Measurements from ENCODE around the gene PPTC7. TPM values are rescaled to one million over a fixed set of nuclear protein-coding genes. Genes with fewer than 3 reads are reported as not detected.

The PPTC7 gene
- total and polyA plus RNA-seq, 2 of the 13 experiments (the other 11 are each of a cell fraction or from before 2014, with no cell fraction given) = 4.8 to 12.3 TPM

DNA sequence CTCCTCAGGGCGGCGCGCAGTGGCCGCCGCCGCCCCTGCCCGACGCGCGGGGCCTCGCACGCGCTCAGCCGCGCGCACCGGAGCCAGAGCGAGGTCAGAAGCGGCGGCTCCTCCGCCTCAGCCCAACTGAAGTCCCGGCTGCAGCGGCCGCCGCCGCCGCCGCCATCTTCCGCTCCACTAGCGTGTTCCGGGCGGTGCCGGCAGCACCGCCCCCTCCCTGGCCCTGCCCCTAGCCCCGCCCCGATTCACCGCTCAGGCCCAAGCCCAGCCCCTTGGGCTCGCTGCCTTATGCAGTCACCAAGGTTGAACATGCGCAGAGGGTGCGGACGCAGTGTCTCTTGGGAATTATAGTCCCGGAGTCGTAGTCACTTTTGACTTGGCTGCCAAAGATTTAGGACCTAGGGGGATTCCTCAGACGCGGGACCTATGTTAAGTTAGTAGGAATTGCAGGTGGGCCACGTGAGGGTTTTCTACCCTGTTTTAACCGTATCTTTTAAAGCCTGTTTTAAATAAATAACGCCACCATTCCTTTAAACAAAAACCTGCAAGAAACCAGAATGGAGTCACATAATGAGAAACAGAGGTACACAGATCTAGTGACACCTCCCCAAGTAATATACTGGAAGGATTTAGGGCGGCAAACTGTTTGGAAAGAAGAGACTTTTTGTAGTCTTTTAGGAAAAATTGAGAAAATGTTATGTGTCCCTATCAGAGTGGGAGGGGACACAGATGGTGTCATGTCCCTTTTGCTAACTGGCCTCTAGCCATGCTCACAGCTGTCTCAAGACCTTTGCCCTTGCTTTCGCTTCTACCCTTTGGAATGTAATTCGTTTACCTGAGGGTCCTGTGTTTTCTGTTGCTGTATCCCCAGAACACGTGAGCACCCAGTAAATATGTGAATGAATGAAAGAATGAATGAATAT, at the start of gene PPTC7 (continued):
- no peak for TF ChIP-seq PTBP1 (IDR thresholded peaks at IDR 0.05; ENCODE audit: low read depth, low read length, poor library complexity, severe bottlenecking)
- no peak for TF ChIP-seq HHEX (CRISPR knock-in tag; IDR thresholded peaks at IDR 0.05)
- TF ChIP-seq EHMT2 (IDR thresholded peaks at IDR 0.05; ENCODE audit: borderline replicate concordance, low read depth, low read length) = no peak
- no peak for TF ChIP-seq TSC22D2 (CRISPR knock-in tag; IDR thresholded peaks at IDR 0.05; ENCODE audit: borderline replicate concordance)
- TF ChIP-seq RXRB (CRISPR knock-in tag; IDR thresholded peaks at IDR 0.05; ENCODE audit: borderline replicate concordance) = peak; percentile 5; the same call in 1 of the 2 replicates
- no peak for TF ChIP-seq SYNCRIP (IDR thresholded peaks at IDR 0.05; ENCODE audit: insufficient read depth, low read depth, low read length)
- TF ChIP-seq TAF15 (IDR thresholded peaks at IDR 0.05; ENCODE audit: low read depth, low read length, poor library complexity, severe bottlenecking) = no peak
- TF ChIP-seq ZBTB20 (CRISPR knock-in tag; IDR thresholded peaks at IDR 0.05; ENCODE audit: borderline replicate concordance, low read depth) = no peak
- TF ChIP-seq TAF1 (CRISPR knock-in tag; IDR thresholded peaks at IDR 0.05) = peak; percentile 36; the same call in 1 of the 2 replicates
- no peak for TF ChIP-seq NR3C1 (CRISPR knock-in tag; IDR thresholded peaks at IDR 0.05)
- no peak; the same call in 1 of the 2 replicates for TF ChIP-seq ZNF710 (CRISPR knock-in tag; IDR thresholded peaks at IDR 0.05; ENCODE audit: borderline replicate concordance)
- TF ChIP-seq MYC (CRISPR knock-in tag; IDR thresholded peaks at IDR 0.05; ENCODE audit: borderline replicate concordance) = no peak
- TF ChIP-seq, protein P1, sequence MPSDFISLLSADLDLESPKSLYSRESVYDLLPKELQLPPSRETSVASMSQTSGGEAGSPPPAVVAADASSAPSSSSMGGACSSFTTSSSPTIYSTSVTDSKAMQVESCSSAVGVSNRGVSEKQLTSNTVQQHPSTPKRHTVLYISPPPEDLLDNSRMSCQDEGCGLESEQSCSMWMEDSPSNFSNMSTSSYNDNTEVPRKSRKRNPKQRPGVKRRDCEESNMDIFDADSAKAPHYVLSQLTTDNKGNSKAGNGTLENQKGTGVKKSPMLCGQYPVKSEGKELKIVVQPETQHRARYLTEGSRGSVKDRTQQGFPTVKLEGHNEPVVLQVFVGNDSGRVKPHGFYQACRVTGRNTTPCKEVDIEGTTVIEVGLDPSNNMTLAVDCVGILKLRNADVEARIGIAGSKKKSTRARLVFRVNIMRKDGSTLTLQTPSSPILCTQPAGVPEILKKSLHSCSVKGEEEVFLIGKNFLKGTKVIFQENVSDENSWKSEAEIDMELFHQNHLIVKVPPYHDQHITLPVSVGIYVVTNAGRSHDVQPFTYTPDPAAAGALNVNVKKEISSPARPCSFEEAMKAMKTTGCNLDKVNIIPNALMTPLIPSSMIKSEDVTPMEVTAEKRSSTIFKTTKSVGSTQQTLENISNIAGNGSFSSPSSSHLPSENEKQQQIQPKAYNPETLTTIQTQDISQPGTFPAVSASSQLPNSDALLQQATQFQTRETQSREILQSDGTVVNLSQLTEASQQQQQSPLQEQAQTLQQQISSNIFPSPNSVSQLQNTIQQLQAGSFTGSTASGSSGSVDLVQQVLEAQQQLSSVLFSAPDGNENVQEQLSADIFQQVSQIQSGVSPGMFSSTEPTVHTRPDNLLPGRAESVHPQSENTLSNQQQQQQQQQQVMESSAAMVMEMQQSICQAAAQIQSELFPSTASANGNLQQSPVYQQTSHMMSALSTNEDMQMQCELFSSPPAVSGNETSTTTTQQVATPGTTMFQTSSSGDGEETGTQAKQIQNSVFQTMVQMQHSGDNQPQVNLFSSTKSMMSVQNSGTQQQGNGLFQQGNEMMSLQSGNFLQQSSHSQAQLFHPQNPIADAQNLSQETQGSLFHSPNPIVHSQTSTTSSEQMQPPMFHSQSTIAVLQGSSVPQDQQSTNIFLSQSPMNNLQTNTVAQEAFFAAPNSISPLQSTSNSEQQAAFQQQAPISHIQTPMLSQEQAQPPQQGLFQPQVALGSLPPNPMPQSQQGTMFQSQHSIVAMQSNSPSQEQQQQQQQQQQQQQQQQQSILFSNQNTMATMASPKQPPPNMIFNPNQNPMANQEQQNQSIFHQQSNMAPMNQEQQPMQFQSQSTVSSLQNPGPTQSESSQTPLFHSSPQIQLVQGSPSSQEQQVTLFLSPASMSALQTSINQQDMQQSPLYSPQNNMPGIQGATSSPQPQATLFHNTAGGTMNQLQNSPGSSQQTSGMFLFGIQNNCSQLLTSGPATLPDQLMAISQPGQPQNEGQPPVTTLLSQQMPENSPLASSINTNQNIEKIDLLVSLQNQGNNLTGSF (CRISPR knock-in tag; IDR thresholded peaks at IDR 0.05) = no peak
- TF ChIP-seq NFKB2 (CRISPR knock-in tag; IDR thresholded peaks at IDR 0.05; ENCODE audit: borderline replicate concordance) = no peak
- TF ChIP-seq ZNF614 (CRISPR knock-in tag; IDR thresholded peaks at IDR 0.05; ENCODE audit: borderline replicate concordance) = 0 out of 2 replicates have a peak, but pooled peaks have one; percentile 16
- TF ChIP-seq, protein P2, sequence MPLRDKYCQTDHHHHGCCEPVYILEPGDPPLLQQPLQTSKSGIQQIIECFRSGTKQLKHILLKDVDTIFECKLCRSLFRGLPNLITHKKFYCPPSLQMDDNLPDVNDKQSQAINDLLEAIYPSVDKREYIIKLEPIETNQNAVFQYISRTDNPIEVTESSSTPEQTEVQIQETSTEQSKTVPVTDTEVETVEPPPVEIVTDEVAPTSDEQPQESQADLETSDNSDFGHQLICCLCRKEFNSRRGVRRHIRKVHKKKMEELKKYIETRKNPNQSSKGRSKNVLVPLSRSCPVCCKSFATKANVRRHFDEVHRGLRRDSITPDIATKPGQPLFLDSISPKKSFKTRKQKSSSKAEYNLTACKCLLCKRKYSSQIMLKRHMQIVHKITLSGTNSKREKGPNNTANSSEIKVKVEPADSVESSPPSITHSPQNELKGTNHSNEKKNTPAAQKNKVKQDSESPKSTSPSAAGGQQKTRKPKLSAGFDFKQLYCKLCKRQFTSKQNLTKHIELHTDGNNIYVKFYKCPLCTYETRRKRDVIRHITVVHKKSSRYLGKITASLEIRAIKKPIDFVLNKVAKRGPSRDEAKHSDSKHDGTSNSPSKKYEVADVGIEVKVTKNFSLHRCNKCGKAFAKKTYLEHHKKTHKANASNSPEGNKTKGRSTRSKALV (CRISPR knock-in tag; IDR thresholded peaks at IDR 0.05) = no peak
- TF ChIP-seq NR2F6 (IDR thresholded peaks at IDR 0.05) = peak; percentile 83
- TF ChIP-seq NR2F6 (CRISPR knock-in tag; IDR thresholded peaks at IDR 0.05) = peak; percentile 84
- TF ChIP-seq ZNF430 (CRISPR knock-in tag; IDR thresholded peaks at IDR 0.05) = peak; percentile 41; the same call in 1 of the 2 replicates
